Esophagus squamous epithelium (tissue), 4 donors: ENCODE results near the gene NACA.

ENCODE experiments used
- CTCF ChIP-seq, 6 experiments: fragments of 450-650 bp in 4 of 6; fragments of 200-600 bp in 2 of 6; sonication (generic) in 2 of 6; IDR thresholded peaks; one replicate each; pipeline ENCODE4 v1.5.1; 2016 to 2019; ENCODE audit warnings: antibody characterized with exemption in 6 of 6, mild to moderate bottlenecking in 4 of 6, moderate library complexity in 4 of 6
- POLR2A ChIP-seq, 4 donors: fragments of 450-650 bp; IDR thresholded peaks; one replicate each; pipeline ENCODE4 v1.6.1; 2017; ENCODE audit warnings: antibody characterized with exemption in 4 of 4, mild to moderate bottlenecking in 4 of 4, moderate library complexity in 3 of 4

- TF ChIP-seq CTCF (IDR thresholded peaks at IDR 0.05) (no peak), POLR2A (IDR thresholded peaks at IDR 0.05) (no peak)
Observed at GRCh38 chr12:56721216-56721615, 3.9 kb downstream of the NACA start.
